H1 (cell line): ENCODE measurements around the gene FAH. TPM values are rescaled to one million over a fixed set of nuclear protein-coding genes. Genes with fewer than 3 reads are reported as not detected.

Source experiments
- CTCF ChIA-PET: fragments of 300-600 bp; sonication (Branson Sonifier 250); formaldehyde crosslinking; loops from one replicate; lab custom pipeline; 2021; ENCODE audit not compliant: partially characterized antibody; lab: Charles Lee
- POLR2A ChIA-PET: fragments of 300-600 bp; sonication (Branson Sonifier 250); formaldehyde crosslinking; loops from one replicate; lab custom pipeline; 2021; ENCODE audit warnings: inconsistent platforms; ENCODE audit not compliant: partially characterized antibody; lab: Charles Lee
- DNase-seq, 2 experiments: peaks; one replicate each; pipeline versions ENCODE4 v3.0.0 to v3.0.0-alpha.2; 2010 to 2022; ENCODE audit warnings: low spot score in 2 of 2, low read depth in 1 of 2, mixed read lengths in 1 of 2
- FAIRE-seq: peaks from 2 replicates; lab custom pipeline; 2011; peaks lifted over from hg19 to GRCh38; lab: Jason Lieb, UNC
- H2AFZ ChIP-seq: 2 replicates; pipeline ENCODE4 v1.8.1; 2012; ENCODE audit warnings: low read length, inconsistent platforms
- H2AK5ac ChIP-seq: 2 replicates; pipeline ENCODE4 v1.6.1; 2013; ENCODE audit warnings: low read depth, low read length
- H2BK120ac ChIP-seq: replicated peaks from 2 replicates; pipeline ENCODE3; 2013; ENCODE audit warnings: low read depth, low read length, inconsistent platforms
- H2BK12ac ChIP-seq: 2 replicates; pipeline ENCODE4 v1.6.1; 2013; ENCODE audit warnings: low read depth, low read length
- H2BK15ac ChIP-seq: 2 replicates; pipeline ENCODE4 v1.6.1; 2013; ENCODE audit warnings: low read length
- H2BK20ac ChIP-seq: 2 replicates; pipeline ENCODE4 v1.6.1; 2013; ENCODE audit warnings: low read length
- H2BK5ac ChIP-seq: 2 replicates; pipeline ENCODE4 v1.6.1; 2013; ENCODE audit warnings: low read depth, low read length
- H3K14ac ChIP-seq: 2 replicates; pipeline ENCODE4 v1.6.1; 2013; ENCODE audit warnings: inconsistent platforms; ENCODE audit not compliant: insufficient read length
- H3K18ac ChIP-seq: 2 replicates; pipeline ENCODE4 v1.6.1; 2013; ENCODE audit warnings: low read length; ENCODE audit errors: extremely low read depth
- H3K23ac ChIP-seq: 2 replicates; pipeline ENCODE4 v1.6.1; 2013; ENCODE audit warnings: inconsistent platforms; ENCODE audit not compliant: insufficient read length
- H3K23me2 ChIP-seq: 2 replicates; pipeline ENCODE4 v1.6.1; 2013; ENCODE audit warnings: low read depth, low read length
- H3K27ac ChIP-seq: 2 replicates; pipeline ENCODE4 v1.6.1; 2011; ENCODE audit warnings: low read depth, low read length, inconsistent platforms
- H3K27me3 ChIP-seq, 4 experiments: replicated peaks in 1 of 4; 1 replicate in 1 of 4; 2 replicates in 3 of 4; pipeline versions ENCODE4 v1.6.1 to v1.8.1; 2011 to 2013; ENCODE audit warnings: low read length in 3 of 4, mild to moderate bottlenecking in 3 of 4, inconsistent platforms in 2 of 4, mixed read lengths in 2 of 4, moderate library complexity in 1 of 4; ENCODE audit not compliant: control insufficient read depth in 3 of 4, insufficient read depth in 3 of 4; ENCODE audit errors: extremely low read depth in 1 of 4
- H3K36me3 ChIP-seq, 4 experiments: 2 replicates each; pipeline versions ENCODE4 v1.6.1 to v1.8.1; 2011 to 2013; ENCODE audit warnings: mild to moderate bottlenecking in 4 of 4, low read length in 3 of 4, moderate library complexity in 2 of 4, control low read depth in 1 of 4, inconsistent platforms in 1 of 4; ENCODE audit not compliant: insufficient read depth in 4 of 4, control insufficient read depth in 2 of 4
- H3K4ac ChIP-seq: replicated peaks from 2 replicates; pipeline ENCODE3; 2013; ENCODE audit warnings: low read length, low read depth, mixed read lengths, inconsistent platforms; ENCODE audit not compliant: insufficient read length
- H3K4me1 ChIP-seq, 4 experiments: replicated peaks in 1 of 4; 1 replicate in 1 of 4; 2 replicates in 3 of 4; pipeline versions ENCODE4 v1.6.1 to v1.8.1; 2011 to 2013; ENCODE audit warnings: low read length in 3 of 4, inconsistent platforms in 2 of 4, mixed read lengths in 1 of 4; ENCODE audit not compliant: insufficient read depth in 4 of 4, control insufficient read depth in 3 of 4
- H3K4me2 ChIP-seq, 2 experiments: 2 replicates each; pipeline versions ENCODE4 v1.6.1 to v1.8.1; 2011 to 2013; ENCODE audit warnings: low read depth in 2 of 2, low read length in 2 of 2, control low read depth in 1 of 2, inconsistent platforms in 1 of 2, mild to moderate bottlenecking in 1 of 2; ENCODE audit not compliant: insufficient read depth in 1 of 2
- H3K4me3 ChIP-seq, 4 experiments: fragments of 200-600, 300-600 bp in 1 of 4; sonication (generic), shearing (Covaris generic), sonication (Bioruptor Twin) in 1 of 4; 2 replicates each; pipeline versions ENCODE4 v1.5.1 to v1.8.1; 2011 to 2016; ENCODE audit warnings: low read length in 4 of 4, low read depth in 3 of 4, control low read depth in 2 of 4, inconsistent platforms in 2 of 4, mild to moderate bottlenecking in 2 of 4, mixed read lengths in 1 of 4, moderate library complexity in 1 of 4; ENCODE audit not compliant: insufficient read depth in 2 of 4; ENCODE audit errors: extremely low read depth in 1 of 4
- H3K56ac ChIP-seq: replicated peaks from 2 replicates; pipeline ENCODE3; 2013; ENCODE audit warnings: low read depth, mild to moderate bottlenecking, mixed read lengths, low read length, inconsistent platforms; ENCODE audit not compliant: insufficient read length
- H3K79me1 ChIP-seq: 2 replicates; pipeline ENCODE4 v1.6.1; 2013; ENCODE audit warnings: low read depth, low read length, control low read depth
- H3K79me2 ChIP-seq, 2 experiments: 2 replicates each; pipeline versions ENCODE4 v1.6.1 to v1.8.1; 2012 to 2013; ENCODE audit warnings: low read length in 2 of 2, mild to moderate bottlenecking in 2 of 2, inconsistent platforms in 1 of 2; ENCODE audit not compliant: insufficient read depth in 2 of 2, control insufficient read depth in 1 of 2
- H3K9ac ChIP-seq, 4 experiments: replicated peaks in 1 of 4; 1 replicate in 1 of 4; 2 replicates in 3 of 4; pipeline versions ENCODE4 v1.6.1 to v1.8.1; 2011 to 2013; ENCODE audit warnings: low read depth in 3 of 4, low read length in 3 of 4, control low read depth in 2 of 4, mild to moderate bottlenecking in 2 of 4, moderate library complexity in 2 of 4, inconsistent platforms in 1 of 4; ENCODE audit errors: extremely low read depth in 1 of 4
- H3K9me3 ChIP-seq, 2 experiments: 2 replicates each; pipeline versions ENCODE4 v1.6.1 to v1.8.1; 2012 to 2013; ENCODE audit warnings: mild to moderate bottlenecking in 2 of 2, moderate library complexity in 2 of 2, control low read depth in 1 of 2, inconsistent platforms in 1 of 2, low read depth in 1 of 2, low read length in 1 of 2, mixed read lengths in 1 of 2; ENCODE audit not compliant: insufficient read depth in 2 of 2
- H4K20me1 ChIP-seq, 2 experiments: replicated peaks in 1 of 2; 2 replicates each; pipeline versions ENCODE3 to v1.8.1; 2011 to 2013; ENCODE audit warnings: inconsistent platforms in 2 of 2, low read length in 2 of 2, mild to moderate bottlenecking in 1 of 2; ENCODE audit not compliant: insufficient read depth in 2 of 2, control insufficient read depth in 1 of 2
- H4K5ac ChIP-seq: 2 replicates; pipeline ENCODE4 v1.6.1; 2013; ENCODE audit warnings: low read length, low read depth, mixed read lengths, inconsistent platforms; ENCODE audit not compliant: insufficient read length
- H4K8ac ChIP-seq: 2 replicates; pipeline ENCODE4 v1.8.0; 2013; ENCODE audit warnings: mild to moderate bottlenecking, moderate library complexity, low read length, inconsistent platforms; ENCODE audit not compliant: insufficient read depth; ENCODE audit errors: extremely low read depth
- H4K91ac ChIP-seq: replicated peaks from 2 replicates; pipeline ENCODE3; 2013; ENCODE audit warnings: low read length, mixed read lengths, inconsistent platforms; ENCODE audit not compliant: insufficient read length
- NRF1 ChIP-seq: IDR thresholded peaks from 2 replicates; pipeline ENCODE4 v1.6.1; 2011; ENCODE audit warnings: mild to moderate bottlenecking, low read depth, low read length, improper control_type of control experiment
- PHF8 ChIP-seq: fragments of 200-600 bp; sonication (generic); conservative IDR thresholded peaks from 2 replicates; pipeline ENCODE4 v1.7.1; 2012; ENCODE audit warnings: low read depth, mild to moderate bottlenecking, inconsistent platforms, low read length, moderate library complexity
- RAD21 ChIP-seq, 2 experiments: IDR thresholded peaks in 1 of 2; conservative IDR thresholded peaks in 1 of 2; 2 replicates each; pipeline ENCODE4 v1.6.1; 2011; ENCODE audit warnings: low read depth in 2 of 2, low read length in 2 of 2, improper control_type of control experiment in 1 of 2, inconsistent platforms in 1 of 2, mild to moderate bottlenecking in 1 of 2, moderate library complexity in 1 of 2
- SIN3A ChIP-seq, 2 experiments: IDR thresholded peaks in 1 of 2; conservative IDR thresholded peaks in 1 of 2; 2 replicates each; pipeline ENCODE4 v1.6.1; 2011 to 2012; ENCODE audit warnings: low read length in 2 of 2, improper control_type of control experiment in 1 of 2, low read depth in 1 of 2, mild to moderate bottlenecking in 1 of 2
- SIX5 ChIP-seq: IDR thresholded peaks from 2 replicates; pipeline ENCODE4 v1.6.1; 2011; ENCODE audit warnings: mild to moderate bottlenecking, low read depth, low read length
- SP1 ChIP-seq: IDR thresholded peaks from 2 replicates; pipeline ENCODE4 v1.6.1; 2011; ENCODE audit warnings: low read depth, low read length
- WGBS, 2 experiments: shearing (Covaris generic) in 1 of 2; methylation state at CpG; one replicate each; pipeline versions ENCODE4 v1.1.6 to v1.1.7; 2013 to 2015; ENCODE audit warnings: low lambda C conversion rate in 2 of 2, mixed read lengths in 2 of 2, inconsistent platforms in 1 of 2, low coverage in 1 of 2, missing lambda C conversion rate in 1 of 2; ENCODE audit not compliant: insufficient replicate concordance in 2 of 2, insufficient coverage in 1 of 2, insufficient read length in 1 of 2; ENCODE audit errors: extremely low coverage in 1 of 2, missing lambda C conversion rate in 1 of 2; 5-methylcytosine and 5-hydroxymethylcytosine counted together
- polyA plus RNA-seq, 7 experiments: library from polyadenylated mRNA; depleted of rRNA in 3 of 7; stranded (reverse) in 5 of 7; unstranded in 2 of 7; fragments of >200 nt in 5 of 7; fragments of 200-250 nt in 2 of 7; gene quantifications; 1 replicate in 5 of 7; 2 replicates in 1 of 7; 4 replicates in 1 of 7; pipeline versions ENCODE4 v1.2.1 to v1.2.3, GENCODE V29; 2011 to 2013; ENCODE audit warnings: missing spikeins in 2 of 7, mixed read lengths in 2 of 7
- total RNA-seq: library from RNA; stranded (reverse); fragmentation: NEBNext Ultra II Directional; extraction: Animal tissue kit (Norgen Biotek cat#: 25700); gene quantifications from 2 replicates; pipeline ENCODE4 v1.2.1, GENCODE V29; 2021

The FAH gene
- total and polyA plus RNA-seq, 2 of the 8 experiments (the other 6 are each of a cell fraction or from before 2014, with no cell fraction given): 20.0 to 21.7 TPM

DNA sequence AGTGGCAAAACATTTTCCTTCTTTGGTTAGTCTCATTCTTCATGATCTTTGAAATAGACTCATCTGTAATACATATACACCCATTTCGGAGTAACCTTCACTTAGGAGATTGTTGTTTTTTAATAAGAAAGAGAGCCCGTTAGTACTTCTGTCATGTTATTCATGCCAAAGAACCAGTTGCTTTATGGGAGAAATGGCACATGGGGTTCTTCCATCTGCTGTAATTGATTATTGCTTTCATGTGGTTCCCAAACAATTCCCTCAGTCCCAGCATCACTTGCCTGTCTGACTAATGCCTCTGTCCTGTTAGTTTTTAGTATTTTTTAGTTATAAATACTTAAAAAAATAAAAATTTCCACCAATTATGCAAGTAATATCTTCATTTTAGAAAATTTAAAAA is 33.8 kb upstream of the FAH start:
- POLR2A ChIA-PET: interaction anchor here (1.4 kb wide), 1 partner anchor 8 kb away, joined by 4 read pairs; no protein-coding TSS in a partner anchor
- no peaks in the 10 kb centered on the region for H3K23me2 ChIP-seq

More for the DNA sequence above, 33.8 kb upstream of the FAH start:
- Histone ChIP-seq H3K56ac (no peak overlapping the region), H2BK120ac (no peak overlapping the region), H4K5ac (no peak overlapping the region), H3K4me3 (no peak overlapping the region), H3K79me2 (peaks cover 0 to 78% of the 10 kb centered on the region in 2 experiments; a peak in 2 of 4 replicates), H3K36me3 (peaks cover 4 to 7% (median 5%) of the 10 kb centered on the region in 4 experiments; a peak in 4 of 8 replicates), H2BK15ac (no peak overlapping the region), H4K8ac (no peak overlapping the region), H2AFZ (no peak overlapping the region), H3K23ac (no peak overlapping the region), H3K4me2 (no peak overlapping the region), H4K91ac (no peak overlapping the region), H3K4ac (no peak overlapping the region), H3K18ac (no peak overlapping the region), H2BK12ac (no peak overlapping the region), H3K27me3 (no peaks in the 10 kb centered on the region), H3K4me1 (peaks cover 0 to 2% (median 0%) of the 10 kb centered on the region in 4 experiments; a peak in 1 of 7 replicates), H3K9me3 (no peaks in the 10 kb centered on the region), H2AK5ac (no peak overlapping the region), H3K14ac (no peak overlapping the region), H4K20me1 (peaks cover 5 to 6% of the 10 kb centered on the region in 2 experiments), H3K9ac (no peak overlapping the region), H3K79me1 (peaks cover 3% of the 10 kb centered on the region; the same call in 1 of the 2 replicates), H2BK5ac (no peak overlapping the region), H2BK20ac (no peak overlapping the region), H3K27ac (no peak overlapping the region)
- DNase-seq: no peak
- TF ChIP-seq SIN3A (conservative IDR thresholded peaks at IDR 0.05 in 1 of 2, IDR thresholded peaks at IDR 0.05 in 1 of 2; ENCODE audit: low read depth in 1 of 2, low read length in 2 of 2): no peak
- TF ChIP-seq SP1: no peak
- TF ChIP-seq NRF1: no peak
- TF ChIP-seq PHF8: no peak
- no peak for TF ChIP-seq SIX5
- TF ChIP-seq RAD21 (IDR thresholded peaks at IDR 0.05 in 1 of 2, conservative IDR thresholded peaks at IDR 0.05 in 1 of 2; ENCODE audit: low read depth in 2 of 2, low read length in 2 of 2): no peak
- no peak for FAIRE-seq
- CTCF ChIA-PET: interaction anchor here (1.0 kb wide), 1 partner anchor 58 kb away, joined by 3 read pairs; no protein-coding TSS in a partner anchor
- WGBS, 2 experiments: 88% methylated on average over 2 of the region's 2 CpGs; no CpG with 5 or more reads in 1 of the 2 experiments
